H1 (cell line): Measurements from ENCODE around the gene PCBP4.

Experiments used
- ATF2 ChIP-seq: IDR thresholded peaks from 2 replicates; pipeline ENCODE4 v1.6.1; 2012; ENCODE audit warnings: low read length, inconsistent platforms
- CHD2 ChIP-seq: IDR thresholded peaks from 2 replicates; pipeline ENCODE4 v1.6.1; 2012; ENCODE audit warnings: low read length, improper control_type of control experiment
- CREB1 ChIP-seq: IDR thresholded peaks from 2 replicates; pipeline ENCODE4 v1.6.1; 2012; ENCODE audit warnings: inconsistent platforms
- CTCF ChIP-seq, 3 experiments: IDR thresholded peaks; 1 replicate in 2 of 3; 2 replicates in 1 of 3; pipeline versions ENCODE4 v1.5.1 to v1.6.1; 2011; ENCODE audit warnings: low read length in 3 of 3, mild to moderate bottlenecking in 3 of 3, inconsistent platforms in 2 of 3, low read depth in 1 of 3, moderate library complexity in 1 of 3; ENCODE audit not compliant: insufficient read depth in 1 of 3; ENCODE audit errors: control extremely low read depth in 1 of 3
- KDM5A ChIP-seq: fragments of 200-600 bp; IDR thresholded peaks from 2 replicates; pipeline ENCODE4 v1.7.1; 2012; ENCODE audit warnings: mild to moderate bottlenecking, low read length, inconsistent platforms, mixed read lengths
- TEAD4 ChIP-seq: IDR thresholded peaks from 2 replicates; pipeline ENCODE4 v1.6.1; 2012; ENCODE audit warnings: low read depth, low read length, inconsistent platforms, mixed read lengths

GRCh38 chr3:51945926-51946705, 21.1 kb downstream of the PCBP4 start:
- TF ChIP-seq CHD2 (no peak), CTCF (IDR thresholded peaks at IDR 0.05; ENCODE audit: control extremely low read depth in 1 of 3, insufficient read depth in 1 of 3, low read depth in 1 of 3, low read length in 3 of 3) (no peak), CREB1 (no peak), TEAD4 (no peak), KDM5A (no peak), ATF2 (no peak)
